GM21619 (cell line): Measurements from ENCODE around the gene ADARB2.
A peak's percentile ranks its signal among the peaks of the same experiment; 100 is the strongest.

ENCODE experiments used
- ATAC-seq: cut with Tn5 transposase; IDR thresholded peaks from one replicate; pipeline ENCODE4 v1.9.1; 2021; ENCODE audit not compliant: unreplicated experiment

Gene ADARB2

DNA sequence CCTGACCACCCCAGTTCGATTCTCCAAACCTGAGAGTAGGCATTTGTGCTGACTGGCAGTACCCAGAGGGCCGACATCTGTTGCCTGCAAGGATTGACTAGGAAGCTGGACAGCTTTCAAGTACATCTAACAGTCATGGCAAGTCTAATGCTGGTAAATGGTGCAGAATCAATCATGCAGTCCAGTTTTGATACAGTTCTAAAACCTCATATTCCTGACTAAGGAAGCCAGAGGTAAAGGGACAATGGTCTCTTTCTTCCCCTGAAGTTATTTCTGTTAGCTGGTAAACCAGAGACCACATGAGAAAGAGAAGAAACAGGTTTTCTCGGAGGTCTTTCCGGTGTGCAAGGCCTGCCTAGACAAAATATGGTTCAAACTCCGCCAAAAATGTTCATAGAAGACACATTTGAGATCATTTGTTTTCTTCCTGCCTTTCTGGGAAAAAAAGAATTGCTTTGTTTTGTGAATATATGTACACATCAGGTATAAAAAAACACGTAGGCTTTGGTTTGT is 584.0 kb downstream of the ADARB2 start:
- ATAC-seq = no peak

DNA sequence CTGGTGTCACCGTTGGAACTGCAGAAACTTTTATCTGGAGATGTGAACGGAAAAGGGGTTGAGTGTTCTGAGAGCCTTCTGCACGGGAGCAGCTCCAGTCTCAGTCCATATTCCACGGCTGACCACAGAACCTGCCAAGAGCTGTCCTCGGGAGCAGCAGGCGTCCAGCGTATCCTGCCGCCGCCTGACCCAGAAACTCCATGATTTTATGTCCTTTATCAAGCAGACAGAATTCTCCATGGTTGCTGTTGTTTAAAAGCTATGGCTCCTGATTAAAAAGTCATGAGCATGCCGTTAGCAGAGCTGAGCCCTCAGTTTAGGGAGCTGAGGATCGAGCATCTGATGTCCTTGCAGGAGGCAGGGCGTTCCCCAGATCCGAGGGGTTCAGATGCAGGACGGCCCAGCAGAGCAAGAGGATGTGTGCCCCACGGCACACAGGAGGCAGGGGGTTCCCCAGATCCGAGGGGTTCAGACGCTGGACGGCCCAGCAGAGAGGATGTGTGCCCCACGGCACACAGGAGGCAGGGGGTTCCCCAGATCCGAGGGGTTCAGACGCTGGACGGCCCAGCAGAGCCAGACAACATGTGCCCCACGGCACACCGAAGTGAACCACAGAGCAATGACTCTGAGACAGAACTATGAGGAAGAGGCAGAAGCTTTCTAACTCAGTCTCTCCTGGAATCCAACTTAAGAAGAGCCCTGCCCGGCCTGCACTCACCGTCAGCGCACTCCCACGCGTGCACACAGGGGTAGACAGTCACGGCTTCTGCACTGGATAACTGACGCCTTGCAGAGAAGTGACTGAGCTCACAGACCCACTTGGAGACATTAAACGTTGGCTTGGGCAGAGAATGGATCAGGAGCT is 584.7 kb downstream of the ADARB2 start:
- no peak for ATAC-seq

DNA sequence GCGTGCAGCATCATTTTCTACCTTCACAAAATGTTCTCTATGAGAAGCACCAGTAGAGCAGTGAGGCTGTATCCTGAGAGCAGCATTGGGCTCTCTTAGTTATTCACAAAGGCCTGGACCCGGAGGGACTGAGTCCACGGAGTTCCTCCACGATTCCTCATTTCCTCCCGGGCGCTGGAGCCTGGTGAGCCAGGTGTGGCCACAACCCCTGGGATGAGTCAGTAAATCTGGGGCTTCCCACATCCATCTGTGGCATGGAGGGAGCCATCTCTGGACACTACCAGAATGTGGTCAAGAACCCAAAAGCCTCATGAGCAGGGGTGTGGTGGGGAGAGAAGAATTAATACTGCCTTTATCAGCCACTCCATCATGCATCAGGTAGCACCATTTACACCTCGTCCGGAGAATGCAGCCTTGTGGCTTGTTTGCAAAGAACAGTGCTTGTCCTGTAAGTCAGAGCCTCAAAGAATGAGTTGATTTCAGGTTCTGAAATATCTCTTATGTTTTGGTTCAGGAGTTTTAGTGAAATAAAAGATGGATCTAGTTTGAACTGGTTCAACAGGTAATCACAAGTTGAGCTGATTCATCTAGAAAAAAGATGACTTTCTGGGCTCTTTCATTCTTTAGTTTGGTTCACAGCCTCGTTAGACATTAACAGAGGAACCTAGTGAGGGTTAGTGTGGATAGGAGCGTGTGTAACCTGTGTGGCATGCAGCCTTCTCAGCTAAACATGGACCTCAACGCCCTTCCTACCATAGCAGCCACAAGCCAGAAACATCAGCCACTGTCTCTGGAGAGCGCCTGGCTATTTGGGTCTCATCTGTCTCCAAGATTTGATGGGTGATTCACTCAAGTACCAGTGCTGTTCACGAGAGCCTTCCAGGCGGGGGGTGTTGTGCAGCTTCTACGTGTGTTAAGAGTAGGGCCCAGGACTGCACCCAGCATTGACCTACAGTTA is 586.0 kb downstream of the ADARB2 start:
- ATAC-seq = peak; percentile 77

DNA sequence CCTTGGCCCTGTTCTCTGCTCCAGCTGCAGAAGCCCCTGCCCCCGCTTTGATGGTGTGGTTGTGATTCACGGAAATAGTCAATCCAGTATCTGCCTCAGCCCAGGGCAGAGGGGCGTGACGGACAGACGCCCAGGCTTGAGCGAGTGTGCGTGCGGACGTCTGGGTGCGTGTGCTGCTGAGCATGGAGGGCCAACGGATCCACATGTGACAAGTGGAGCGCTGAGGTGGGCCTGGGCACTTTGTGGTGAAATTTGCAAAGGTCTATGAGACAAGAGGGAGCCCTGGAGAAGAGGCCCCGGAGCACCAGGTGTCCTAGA is 586.7 kb downstream of the ADARB2 start:
- no peak for ATAC-seq

DNA sequence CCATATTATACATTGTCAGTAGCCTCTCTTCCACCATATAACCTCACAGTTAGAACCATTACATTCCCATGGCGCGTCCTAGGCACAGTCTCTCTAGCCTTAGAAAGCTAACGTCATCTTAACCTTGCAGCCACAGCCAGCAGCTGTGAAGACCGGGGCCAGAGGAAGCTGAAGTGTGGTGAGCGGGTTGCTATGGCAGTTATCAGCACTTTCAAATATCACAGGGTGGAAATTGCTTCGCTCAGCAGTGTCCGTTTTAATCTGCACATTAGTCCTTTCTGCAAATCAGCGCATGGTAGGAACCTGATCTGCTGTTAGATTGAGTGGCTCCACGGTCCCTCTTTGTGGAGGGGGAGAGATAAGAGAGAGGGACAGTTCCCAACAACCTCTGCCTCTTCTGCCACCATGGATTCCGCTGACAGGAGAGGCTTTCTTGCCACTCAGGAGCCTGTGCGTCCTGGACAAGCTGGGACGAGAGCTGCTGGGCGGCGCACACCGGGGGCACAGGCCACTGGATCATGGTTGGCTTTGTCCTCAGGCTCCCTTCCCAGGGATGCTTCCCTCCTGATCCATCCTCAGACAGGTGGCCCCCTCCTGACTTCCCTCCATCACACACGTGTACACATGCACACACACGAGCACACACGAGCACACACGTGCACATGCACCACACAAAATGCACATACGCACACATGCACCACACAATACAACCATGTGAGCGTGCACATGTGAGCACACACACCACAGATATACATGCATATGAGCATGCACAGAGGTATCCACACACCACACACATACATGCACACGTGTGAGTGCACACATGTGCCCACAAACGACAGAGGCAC is 587.3 kb downstream of the ADARB2 start:
- ATAC-seq = no peak

DNA sequence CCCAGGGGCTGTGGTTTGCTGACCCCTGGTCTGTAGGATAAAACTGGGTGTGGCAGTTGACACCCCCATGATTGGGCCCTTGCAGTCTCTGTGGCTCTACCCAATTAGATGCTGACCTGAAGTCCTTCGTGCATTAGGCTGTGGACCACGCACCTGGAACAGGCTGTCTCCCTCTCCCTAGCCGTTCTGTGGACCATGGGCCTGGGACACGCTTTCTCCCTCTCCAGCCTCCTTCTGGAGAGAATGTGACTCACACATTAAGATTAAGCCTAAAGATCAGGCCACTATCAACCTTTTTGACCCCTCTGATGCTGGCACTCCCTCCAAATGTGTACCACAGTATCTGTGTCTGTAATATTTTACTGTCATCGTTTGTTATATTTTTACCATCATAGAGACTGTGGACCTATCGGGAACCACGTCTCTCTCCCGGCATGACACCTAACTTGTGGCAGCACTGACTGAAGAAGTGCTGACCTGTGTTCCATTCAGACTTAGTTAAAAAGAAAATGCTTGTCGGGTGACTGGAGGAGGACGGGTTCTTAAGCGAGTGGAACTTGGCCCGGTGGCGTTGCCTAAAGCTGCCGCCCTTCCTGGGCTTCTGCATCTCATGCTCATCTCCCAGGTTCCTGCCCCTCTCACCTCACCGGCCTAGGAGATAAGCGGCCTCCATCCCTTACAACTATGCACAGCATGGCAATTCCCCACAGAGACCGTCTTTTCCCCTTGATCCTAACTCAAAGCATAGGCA is 588.3 kb downstream of the ADARB2 start:
- no peak for ATAC-seq

DNA sequence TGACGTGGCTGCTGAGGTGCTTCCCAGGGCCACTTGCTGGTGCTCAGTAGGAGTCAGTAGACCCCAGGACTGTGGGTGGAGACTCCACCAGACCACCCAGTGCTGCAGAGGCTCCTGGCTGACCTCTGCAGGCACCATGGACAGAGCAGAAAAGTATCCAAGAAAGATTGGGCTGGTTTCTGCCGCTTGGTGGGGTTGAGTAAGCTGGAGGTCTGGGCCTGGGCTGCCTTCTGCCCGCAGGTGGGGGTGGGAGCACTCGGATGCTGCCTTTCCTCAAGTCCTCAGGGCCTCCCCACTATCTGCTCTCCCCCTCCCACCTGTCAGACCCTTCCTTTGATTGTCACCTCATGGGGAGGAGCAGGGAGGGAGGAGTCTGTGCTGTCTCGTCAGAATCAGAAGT is 589.5 kb downstream of the ADARB2 start:
- ATAC-seq = no peak

DNA sequence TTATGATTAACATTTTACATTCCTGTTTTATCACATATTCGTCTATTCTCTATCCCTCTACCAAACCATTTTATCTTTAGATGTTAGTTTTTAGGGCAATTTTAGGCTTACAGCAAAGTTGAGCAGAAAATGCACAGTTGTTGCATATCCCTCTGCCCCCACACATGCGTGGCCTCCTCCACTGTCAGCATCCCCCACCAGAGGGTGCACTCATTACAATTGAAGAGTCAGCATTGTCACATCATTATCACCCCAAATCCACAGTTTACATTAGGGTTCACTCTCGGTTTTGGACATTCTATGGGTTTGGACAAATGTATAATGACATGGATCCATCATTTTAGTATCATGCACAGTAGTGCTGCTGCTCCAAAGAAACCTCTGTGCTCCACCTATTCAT is 594.7 kb downstream of the ADARB2 start:
- no peak for ATAC-seq

DNA sequence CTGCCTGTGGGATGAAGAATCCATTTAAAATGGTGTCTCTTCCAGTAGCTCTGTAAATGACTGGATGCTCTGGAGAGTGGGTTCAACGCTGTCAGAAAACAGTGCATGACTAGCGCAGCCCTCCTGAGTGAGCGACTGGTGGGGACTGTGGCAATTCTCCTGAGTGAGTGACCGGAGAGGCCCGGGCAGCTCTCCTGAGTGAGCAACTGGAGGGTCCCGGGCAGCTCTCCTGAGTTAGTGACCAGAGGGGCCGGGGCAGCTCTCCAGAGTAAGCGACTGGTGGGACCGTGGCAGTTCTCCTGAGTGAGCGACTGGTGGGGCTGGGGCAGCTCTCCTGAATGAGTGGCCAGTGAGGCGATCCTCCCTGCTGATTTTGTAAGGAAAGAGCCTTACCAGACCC is 595.6 kb downstream of the ADARB2 start:
- ATAC-seq = no peak

DNA sequence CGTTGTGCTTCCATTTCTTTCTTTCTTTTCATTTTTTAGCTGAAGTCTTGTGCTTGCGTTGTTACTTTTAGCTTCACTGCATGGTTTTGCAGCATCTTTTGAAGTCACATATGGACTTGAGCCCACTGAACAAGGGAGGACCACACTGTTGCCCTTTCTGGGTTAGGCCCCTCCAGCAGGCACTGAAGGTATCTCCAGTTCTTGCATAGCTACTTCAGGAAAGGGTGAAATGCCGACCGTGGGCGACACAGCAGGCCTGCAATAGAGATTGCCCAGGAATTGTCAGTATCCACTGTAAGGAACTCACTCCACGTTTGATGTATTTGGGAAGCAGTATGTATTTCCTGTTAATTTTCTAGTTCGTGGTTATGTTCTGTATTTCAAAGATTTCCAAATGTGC is 596.1 kb downstream of the ADARB2 start:
- ATAC-seq = no peak

DNA sequence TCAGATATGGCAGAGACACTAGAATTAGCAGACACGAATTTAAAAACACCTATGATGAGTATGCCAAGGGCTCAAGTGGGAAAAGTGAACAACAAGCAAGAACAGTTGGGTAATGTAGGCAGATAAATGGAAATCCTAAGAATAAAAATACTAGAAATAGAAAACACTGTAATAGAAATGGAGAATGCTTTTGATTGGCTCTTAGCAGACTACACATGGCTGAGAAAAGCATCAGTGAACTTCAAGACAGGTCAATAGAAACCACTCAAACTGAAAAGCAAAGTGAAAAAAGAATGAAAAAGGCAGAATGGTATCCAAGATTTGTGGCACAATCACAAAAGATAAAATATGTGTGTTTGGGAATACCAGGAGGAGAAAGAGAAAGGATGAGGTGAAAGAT is 598.8 kb downstream of the ADARB2 start:
- no peak for ATAC-seq

DNA sequence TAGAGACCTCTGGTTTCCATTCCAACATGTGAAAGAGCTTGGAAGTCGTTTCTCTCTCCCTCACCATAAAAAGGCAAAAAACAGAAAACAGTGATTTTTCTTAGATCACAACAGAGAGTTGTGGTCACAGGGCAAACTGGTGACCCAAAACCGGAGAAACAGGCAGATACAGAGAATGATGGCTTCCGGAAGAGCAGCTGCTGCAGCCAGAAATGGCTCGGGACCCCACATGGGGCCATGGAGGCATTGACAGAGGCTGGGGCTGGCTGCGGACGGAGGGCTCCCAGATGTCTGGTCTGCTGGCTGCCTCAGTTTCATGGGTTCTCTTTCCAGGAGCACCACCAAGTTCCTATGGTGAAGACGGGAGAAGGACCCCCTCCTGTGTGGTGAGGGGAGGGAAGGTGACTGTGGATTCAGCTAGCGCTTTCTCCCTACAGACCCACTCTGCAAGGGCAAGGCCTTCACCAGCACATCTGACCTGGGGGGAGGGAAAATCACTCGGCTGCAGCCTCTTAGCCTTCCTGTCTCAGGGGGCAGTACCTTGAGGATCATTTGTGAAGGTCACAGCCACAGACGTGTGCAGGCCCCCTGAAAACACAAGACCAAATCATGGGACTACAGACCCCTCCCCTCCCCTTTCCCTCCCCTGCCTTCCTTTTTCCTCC is 599.7 kb downstream of the ADARB2 start:
- no peak for ATAC-seq

DNA sequence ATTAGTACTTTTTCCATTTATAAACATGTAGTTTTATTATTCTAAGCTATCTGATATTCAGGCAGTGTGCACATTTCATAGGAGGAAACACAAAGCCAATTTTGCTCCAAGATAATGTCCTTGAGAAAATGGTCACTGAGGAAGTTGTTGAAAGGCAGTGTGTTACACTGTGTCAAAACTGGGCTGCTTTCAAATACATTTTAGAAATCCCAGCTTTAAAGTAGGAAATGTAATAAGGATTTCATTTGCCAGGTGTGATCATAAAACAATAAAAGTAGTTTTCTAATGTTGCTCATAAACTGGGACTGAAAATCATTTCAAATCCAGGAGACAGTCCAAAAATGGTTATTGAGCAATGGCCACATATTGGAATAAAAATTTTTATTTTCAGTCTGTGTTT is 601.1 kb downstream of the ADARB2 start:
- ATAC-seq = no peak

DNA sequence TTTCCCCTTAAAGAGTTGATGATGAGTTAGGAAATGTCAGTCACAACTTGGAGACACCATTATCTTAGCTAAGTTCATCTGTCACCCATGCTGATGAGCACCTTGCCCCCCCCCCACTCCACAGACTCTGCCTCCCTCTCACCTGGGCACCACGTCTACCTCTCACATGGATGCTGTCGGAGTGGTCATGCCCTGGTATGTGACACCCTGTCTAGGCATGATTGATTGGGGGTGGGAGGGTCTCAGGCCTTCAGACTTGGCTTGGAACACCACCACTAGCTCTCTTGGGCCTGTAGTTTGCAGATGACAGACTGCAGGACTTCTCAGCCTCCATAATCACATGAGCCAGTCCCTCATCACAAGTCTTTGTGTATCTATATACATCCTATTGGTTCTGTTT is 603.2 kb downstream of the ADARB2 start:
- ATAC-seq = no peak

DNA sequence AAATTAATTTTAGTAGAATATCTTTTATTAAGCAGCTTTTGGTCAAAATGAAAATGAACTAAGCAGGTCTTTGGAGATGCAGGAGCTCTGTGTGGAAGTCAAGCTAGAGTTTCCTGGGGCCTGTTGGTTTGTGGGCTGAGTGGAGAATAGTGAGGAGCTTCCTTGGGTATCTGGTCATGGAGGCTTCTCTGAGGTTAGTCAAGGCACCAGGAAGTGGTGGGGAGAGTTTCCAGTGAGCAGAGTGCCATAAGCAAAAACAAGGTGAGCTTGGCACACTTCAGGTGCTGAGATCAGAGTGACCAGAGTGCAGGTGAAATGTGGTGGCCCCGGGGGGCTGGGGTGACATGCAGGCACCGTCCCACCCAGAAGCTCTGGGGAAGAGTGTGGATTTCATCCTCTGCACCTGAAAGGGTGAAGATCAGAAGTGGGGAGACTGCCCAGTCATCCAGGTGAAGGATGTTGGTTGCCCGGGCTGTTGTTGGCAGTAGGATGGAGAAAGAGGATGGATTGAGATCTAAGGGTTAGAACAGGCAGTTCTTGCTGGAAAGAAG is 603.8 kb downstream of the ADARB2 start:
- no peak for ATAC-seq

DNA sequence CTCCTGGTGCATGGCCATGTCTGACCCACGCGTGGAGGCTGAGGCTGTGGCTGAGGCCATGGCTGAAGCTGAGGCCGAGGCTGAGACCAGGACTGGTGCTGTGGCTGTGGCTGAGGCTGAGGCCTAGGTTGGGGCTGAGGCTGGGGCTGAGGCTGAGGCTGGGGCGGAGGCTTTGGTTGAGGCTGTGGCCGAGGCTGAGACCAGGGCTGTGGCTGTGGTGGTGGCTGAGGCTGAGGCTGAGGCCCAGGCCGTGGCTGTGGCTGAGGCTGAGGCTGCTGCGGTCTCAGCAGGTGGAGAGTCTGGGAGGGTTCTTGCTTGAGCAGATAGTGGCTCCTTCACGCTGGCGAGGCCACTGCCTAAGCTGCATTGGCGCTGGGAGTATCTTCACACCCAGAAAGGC is 604.7 kb downstream of the ADARB2 start:
- ATAC-seq = no peak

DNA sequence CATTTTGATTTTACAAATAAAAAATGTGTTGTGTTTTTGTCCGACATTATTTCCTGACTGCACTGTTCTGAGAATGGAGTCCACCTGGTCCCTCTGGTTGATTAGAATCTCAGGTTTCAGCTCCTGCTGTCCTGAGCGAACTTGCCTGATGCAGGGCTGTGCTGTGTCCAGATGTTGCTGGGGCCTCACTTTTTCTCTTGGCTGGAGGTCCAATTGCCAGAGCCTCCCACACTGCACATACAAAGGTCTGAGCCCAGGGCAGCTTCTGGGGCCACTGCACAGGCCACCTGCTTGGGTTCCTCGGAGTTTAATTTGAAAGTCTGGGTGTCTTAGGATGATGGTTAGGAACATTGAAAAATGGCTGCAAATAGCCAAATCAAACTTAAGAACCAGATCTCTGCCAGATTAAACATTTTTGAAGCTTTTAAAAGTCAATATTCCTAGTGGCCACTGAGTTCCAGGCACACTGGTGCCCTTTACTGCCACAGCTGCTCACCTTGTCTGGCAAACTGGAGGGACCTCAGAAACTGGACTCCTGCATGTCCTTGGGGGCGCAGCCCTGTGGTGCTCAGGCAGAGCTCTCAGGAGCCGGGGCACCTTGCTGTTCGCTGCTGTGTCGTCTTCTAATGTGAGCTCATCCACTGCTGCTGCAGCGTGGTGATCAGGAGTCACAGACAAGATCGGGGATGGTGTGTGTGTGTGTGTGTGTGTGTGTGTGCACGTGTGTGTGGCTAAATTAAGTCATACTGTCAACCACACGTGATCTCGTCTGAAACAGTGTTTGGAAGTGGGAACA is 606.1 kb downstream of the ADARB2 start:
- no peak for ATAC-seq

DNA sequence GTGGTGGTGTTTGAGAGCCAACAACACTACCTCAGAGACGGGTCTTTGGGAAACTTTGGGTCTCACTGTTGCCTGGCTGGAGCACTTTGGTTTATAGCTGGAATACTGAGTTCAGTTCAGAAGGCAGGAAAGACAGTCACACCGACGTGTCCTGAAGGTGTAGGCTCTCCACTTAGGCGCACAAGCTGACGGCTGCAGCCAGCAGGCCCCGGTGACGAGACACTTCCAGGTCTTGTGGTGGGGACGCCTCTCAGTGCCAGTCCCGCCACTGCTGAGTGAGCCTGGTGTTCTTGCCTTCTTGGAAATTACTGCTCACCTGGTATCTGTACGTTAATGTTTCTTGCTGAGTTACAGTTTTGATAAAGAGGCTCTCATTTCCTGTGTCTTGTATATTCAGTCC is 607.1 kb downstream of the ADARB2 start:
- no peak for ATAC-seq

DNA sequence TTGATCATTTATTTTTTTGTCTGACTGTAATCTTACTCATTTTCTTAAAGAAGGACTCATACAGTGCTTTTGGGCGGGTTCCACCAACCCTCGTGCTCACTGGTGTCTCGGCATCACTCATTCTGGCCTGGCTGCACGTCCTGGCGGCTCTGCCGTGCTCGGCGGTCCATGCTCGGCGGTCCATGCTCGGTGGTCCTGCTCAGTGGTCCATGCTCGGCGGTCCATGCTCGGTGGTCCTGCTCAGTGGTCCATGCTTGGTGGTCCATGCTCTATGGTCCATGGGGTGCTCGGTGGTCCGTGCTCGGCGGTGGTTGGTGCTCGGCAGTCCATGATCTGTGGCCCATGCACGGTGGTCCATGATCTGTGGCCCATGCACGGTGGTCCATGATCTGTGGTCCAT is 608.7 kb downstream of the ADARB2 start:
- ATAC-seq = no peak
